Urothelium cell line (cell line): ENCODE measurements around the gene DICER1.
"Not testable (repeated sequence)": the region's sequence is repeated elsewhere in the genome, so short reads cannot be mapped to it uniquely, and the experiment has no call there.

Experiments
- DNase-seq: peaks from one replicate; pipeline ENCODE4 v3.0.0; 2011; ENCODE audit warnings: low spot score, mixed read lengths
- FAIRE-seq: peaks from 2 replicates; lab custom pipeline; 2011; peaks lifted over from hg19 to GRCh38; lab: Jason Lieb, UNC

DICER1 gene

DNA sequence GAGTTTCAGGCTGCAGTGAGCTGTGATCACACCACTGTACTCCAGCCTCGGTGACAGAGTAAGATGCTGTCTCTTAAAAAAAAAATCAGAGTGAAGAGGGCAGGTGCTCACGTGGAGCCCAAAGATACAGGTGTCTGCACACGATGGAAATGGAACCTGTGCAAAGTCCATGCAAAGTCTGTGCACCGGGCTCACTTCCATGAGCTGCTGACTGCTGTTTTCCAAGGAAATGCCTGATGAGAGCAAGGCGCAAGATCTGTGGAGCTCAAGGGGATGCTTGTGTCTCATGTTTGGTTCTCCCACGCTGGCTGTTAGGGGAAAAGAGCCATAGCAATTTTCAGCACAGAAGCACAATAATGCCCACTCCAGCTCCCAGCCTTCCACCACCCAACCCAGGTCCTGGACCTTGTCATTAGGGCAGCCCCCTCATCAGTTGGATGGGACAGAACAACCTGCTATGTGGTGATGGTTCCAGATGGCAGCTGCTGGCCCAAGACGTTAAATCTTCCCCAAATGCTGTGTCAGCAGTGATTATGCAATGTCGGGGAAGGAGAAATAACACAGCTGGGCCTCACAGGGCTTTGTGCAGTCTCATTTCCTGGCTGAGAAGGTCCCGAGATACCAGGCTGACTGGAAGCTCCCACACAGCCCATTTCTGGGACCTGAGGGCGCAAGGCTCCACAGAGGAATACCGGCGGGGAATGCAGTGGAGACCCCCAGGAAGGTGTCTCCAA is 27.9 kb upstream of the DICER1 start:
- no peak for DNase-seq
- no peak for FAIRE-seq

DNA sequence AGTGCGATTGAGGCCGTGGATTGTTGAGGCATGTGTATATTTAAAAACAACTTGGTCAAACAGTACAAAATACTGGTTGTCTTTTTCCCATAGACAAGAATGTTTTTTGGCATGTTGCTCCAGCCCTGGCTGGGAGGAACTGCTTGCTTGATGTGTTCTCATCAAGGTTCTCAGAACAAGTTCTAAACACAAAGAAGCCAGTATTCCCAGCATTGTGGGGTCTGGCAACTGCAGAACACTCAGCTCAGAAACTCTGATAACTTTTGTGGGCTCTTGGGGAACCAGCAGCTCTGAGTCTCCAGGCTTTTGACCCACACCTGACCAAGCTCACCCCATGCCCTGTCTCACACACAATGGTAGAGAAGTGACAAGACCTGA is 27.1 kb upstream of the DICER1 start:
- no peak for DNase-seq
- no peak for FAIRE-seq

DNA sequence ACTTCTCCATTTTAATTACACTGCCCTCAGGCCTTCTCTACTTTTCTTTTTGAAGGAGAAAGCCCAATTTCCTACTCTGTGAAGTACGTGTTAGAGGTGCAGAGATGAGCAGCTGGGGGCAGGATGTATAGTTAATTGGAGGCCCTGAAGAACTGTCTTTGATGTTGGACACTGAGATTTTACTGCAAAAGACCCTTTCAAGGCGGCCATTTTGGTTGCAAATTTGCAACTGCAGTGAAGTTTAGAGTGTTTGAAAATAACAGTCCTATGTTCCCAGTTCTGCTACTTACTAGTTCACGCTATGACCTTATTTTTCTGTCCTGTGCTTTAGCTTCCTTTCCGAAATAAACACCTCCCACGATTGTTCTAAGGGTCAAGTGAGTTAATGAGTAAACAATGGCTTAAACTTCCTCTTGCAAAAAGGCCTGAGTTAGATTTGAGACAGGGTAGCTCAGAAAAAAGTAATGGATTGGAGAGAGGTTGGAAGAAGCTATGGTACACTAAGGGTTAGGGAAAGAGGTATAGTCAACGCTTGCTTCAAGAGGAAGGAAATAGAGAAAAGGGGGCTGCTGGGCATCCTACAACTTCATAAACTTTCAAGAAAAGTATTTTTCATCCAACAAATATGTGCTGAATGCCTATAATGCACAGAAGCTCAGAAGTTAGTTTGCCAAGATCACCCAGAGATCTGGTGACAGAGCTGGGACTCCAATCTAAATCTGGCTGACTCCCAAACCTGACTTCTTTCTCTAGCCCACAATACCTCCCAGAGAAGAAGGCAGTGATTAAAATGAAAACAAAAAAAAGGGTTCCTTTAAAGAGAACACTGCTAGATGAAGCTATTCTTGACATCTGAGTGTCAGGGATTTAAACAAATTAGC is 26.4 kb upstream of the DICER1 start:
- FAIRE-seq = no peak
- DNase-seq = no peak

DNA sequence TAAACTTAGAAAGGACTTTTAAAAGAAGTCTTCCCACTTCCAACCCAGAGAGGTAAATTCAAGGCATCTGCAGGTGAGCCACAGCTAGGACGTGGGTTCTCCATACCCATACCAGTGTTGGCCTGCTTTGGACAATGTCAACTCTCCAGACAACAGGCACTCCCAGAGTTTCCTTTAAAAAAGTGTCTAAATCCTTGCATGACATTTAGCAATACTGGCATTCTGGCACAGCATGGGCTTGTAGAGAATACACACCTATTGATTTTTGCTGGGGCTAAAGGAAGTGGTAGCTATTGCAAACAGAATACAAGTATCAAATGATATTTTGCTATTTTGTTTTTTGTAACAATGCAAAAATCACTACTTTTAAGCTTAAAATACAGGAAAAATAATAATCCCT is 25.8 kb upstream of the DICER1 start:
- no peak for FAIRE-seq
- no peak for DNase-seq

DNA sequence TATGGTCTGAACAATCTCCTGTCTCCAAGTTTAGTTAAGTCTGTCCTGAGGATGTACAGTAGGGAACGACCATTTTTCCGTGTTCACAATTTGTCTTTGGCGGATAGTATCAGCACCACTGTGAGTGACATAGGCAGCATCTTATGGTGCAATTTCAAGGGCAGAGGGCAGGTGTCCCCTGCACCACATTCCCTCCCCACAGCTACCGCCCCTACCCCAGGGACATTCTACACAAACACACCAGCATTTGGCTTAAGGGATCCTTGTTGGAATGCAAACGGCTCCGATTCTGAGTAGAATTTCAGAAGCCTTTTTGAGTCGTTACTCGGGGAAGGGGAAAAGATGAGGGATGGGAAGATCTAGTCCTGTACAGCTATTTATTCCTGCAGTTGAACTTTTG is 25.1 kb upstream of the DICER1 start:
- FAIRE-seq (no peak), DNase-seq (no peak)

DNA sequence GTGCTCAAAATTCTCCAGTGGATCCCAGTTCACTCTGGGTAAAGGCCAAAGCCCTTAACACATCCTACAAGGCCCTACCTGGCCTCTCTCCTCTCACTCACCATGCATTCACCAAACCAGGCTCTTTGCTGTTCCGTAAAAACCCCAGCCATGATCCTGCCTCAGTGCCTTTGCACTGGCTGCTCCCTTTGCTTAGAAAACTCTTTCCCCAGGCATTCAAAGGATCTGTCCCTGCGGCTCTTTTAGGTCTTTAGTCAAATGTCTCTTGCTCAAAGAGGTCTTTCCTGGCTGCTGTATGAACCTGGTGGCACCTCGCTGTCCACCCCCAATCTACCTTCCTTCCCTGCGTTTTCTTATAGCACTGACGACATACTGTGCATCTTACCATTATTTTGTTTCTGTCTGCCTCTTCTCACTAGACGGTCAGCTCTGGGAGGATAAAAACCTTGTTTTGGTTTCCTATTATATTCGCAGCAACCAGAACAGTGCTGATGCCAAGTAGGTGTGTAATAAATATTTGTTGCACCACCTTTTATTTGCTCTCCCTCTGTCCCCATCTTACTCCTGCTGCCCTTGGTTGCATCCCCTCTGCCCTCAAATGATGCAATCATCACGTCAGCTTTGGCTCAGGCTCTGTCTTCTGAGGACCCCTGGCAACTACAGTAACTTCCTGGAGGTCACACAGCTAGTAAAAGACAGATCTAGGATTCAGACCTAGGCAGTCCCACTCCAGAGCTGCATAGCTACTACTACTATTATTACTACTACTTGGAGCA is 23.8 kb upstream of the DICER1 start:
- DNase-seq (no peak), FAIRE-seq (no peak)

DNA sequence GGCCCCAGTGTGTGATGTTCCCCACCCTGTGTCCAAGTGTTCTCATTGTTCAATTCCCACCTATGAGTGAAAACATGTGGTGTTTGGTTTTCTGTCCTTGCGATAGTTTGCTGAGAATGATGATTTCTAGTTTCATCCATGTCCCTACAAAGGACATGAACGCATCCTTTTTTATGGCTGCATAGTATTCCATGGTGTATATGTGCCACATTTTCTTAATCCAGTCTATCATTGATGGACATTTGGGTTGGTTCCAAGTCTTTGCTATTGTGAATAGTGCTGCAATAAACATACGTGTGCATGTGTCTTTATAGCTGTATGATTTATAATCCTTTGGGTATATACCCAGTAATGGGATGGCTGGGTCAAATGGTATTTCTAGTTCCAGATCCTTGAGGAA is 18.3 kb upstream of the DICER1 start:
- DNase-seq, FAIRE-seq: not testable (repeated sequence)

DNA sequence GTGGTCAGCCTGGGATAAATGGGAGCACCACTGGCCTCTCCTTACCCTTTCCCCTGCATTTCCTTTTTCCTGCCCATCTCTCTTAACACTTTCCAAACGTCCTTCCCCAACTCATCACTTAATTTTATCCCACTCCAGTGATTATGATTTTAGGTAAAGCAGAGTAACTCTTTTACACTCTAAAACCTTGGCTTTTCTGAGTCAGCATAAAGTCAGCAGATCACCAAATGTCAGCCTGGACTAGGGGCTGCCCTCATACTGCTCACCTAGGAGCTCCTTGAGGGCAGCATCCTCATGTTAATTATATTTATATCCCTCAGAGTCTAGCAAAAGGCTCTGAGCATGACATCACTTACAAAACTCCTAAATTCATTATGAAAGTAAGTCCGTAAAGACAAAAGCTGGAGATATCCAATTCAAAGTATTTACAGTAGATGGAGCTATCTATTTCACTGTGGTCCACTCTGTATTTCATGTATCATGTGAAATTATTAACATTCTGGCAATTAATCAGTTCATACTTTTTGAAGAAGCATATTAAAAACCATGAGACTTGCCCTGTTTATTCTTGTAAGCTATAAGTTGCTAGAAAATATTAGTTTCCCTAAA is 17.0 kb upstream of the DICER1 start:
- FAIRE-seq (no peak), DNase-seq (no peak)

DNA sequence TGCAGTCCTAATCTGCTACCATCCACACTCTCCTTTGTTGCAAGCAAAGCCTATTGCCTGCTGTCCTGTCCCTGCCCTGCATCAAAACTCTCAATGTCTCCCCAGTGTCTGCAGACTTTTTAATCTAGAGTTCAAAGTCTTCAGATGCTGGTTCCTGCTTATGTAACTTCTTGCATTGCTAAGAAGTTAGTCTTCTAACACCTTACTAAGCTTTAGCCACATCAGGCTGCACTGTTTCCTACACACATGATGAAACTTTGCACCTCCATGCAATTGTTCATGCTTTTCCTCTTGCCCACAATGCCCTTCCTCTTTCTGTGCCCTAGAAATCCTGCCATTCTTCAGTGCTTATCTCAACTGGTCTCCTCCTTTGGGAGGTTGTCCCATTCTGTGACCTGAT is 16.2 kb upstream of the DICER1 start:
- DNase-seq (no peak), FAIRE-seq (no peak)

DNA sequence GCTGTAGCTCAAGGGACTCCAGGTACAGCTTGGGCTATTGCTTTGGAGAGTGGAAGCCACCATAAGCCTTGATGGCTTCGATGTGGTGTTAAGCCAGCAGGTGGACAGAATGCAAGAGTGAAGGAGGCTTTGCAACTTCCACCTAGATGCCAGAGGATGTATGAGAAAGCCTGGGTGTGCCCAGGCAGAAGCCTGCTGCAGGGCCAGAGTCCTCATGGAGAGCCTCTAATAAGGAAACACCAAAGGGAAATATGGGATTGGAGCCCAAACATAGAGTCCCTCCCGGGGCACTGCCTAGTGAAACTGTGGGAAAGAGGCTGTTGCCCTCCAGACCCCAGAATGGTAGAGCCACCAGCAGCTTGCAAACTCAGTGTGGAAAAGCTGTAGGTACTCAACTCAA is 9.8 kb upstream of the DICER1 start:
- FAIRE-seq (no peak), DNase-seq (no peak)

DNA sequence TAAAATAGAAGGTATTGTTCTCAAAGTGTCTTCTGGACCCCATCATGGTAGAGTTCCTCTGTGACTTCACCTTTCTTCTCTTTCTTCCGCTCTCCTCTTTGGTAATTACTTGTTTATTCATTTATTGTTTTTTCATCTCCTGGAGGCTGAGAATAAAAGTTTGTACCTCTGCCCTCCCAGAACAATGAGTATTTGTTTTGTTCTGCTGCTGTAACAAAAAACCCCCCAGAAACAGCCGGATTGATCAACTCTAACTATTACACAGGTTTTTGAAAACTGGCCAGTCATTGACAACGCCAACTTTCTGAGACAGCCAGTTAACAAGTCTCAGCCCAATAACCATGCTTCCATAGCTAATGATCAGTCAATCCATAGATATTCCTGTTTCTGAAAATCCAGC is 8.2 kb upstream of the DICER1 start:
- DNase-seq (no peak), FAIRE-seq (no peak)

DNA sequence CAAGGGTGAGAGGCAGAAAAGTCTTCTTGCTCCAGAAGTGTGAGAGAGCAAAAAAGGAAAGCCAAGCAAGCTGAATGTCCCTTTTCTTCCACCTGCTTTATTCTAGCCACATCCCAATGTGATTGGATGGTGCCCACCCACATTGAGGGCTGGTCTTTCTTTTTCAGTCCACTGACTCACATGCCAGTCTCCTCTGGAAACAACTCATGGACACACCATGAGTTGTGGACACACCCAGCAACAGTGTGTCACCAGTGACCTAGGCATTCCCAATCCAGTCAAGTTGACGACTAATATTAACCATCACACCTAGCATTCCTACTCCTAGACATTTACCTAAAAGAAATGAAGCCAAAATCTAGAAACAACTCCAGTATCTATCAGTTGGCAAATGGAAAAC is 7.2 kb upstream of the DICER1 start:
- FAIRE-seq (no peak), DNase-seq (no peak)

DNA sequence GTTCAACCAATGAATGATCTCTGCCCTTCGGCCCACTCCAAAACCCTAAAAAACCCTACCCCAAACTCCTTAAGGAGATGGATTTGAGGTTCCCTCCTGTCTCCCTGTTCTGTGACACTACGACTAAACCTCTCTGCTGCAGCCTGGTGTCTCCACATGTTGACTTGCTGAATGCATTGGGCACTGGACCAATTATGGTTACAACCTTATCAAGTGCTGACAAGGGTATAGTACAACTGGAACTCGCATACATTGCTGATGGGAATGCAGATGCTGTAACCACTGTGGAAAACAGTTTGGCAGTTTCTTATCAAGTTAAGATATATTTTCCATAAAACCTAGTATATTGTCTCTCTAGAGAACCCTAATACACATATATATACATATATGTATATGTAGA is 6.3 kb upstream of the DICER1 start:
- FAIRE-seq = no peak
- DNase-seq = no peak

DNA sequence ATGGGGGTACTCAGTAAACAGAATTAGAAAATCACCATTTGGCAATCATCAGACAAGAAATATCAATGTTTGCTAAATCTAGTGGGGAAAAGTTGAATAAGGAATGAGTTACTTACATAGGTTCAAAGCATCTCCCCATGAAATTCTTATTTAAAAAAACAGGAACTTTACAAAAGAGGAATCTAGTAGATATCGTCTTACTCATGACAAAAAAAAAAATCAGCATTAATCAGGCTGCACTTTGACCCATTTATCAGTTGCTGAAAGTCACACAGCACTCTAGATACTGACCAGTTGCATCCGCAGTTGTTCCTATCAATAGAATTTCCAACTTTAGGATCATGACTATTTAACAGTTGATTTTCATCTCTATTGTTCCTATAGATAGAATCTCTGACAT is 5.8 kb upstream of the DICER1 start:
- no peak for DNase-seq
- no peak for FAIRE-seq

DNA sequence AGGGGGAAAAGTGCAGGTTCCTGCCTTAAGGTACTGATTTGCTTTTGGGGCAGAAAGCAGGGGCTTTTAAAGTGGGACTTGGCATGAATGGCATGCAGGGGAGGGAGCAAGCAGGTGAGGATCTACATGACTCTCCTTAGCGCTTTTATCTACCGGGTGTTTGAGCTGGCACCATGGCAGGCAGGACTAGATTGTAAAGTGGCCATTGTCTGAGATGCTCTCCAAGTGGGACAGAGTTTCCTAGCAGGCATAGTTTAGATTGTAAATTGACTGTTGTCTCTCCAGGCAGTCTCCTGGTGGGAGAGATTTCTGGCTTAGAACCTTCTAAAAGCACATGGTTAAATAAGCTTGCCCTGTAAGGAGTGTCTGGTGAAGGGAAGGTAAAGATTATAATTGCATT is 5.3 kb upstream of the DICER1 start:
- DNase-seq = no peak
- no peak for FAIRE-seq

DNA sequence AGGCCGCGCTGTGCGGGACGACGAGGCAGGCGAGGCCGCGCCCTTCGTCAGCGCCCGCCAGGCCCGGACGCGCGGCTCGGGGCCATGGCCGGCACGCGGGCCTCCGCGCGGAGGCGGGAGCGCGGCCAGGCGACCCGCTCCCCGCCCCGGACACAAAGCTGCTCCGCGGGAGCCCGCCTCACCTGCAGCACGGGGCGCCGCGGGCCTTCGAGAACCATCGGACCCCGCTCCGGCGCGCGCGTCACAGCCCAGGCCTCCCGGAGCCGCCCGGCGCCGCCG is 342 bp downstream of the DICER1 start:
- DNase-seq (no peak), FAIRE-seq (no peak)

DNA sequence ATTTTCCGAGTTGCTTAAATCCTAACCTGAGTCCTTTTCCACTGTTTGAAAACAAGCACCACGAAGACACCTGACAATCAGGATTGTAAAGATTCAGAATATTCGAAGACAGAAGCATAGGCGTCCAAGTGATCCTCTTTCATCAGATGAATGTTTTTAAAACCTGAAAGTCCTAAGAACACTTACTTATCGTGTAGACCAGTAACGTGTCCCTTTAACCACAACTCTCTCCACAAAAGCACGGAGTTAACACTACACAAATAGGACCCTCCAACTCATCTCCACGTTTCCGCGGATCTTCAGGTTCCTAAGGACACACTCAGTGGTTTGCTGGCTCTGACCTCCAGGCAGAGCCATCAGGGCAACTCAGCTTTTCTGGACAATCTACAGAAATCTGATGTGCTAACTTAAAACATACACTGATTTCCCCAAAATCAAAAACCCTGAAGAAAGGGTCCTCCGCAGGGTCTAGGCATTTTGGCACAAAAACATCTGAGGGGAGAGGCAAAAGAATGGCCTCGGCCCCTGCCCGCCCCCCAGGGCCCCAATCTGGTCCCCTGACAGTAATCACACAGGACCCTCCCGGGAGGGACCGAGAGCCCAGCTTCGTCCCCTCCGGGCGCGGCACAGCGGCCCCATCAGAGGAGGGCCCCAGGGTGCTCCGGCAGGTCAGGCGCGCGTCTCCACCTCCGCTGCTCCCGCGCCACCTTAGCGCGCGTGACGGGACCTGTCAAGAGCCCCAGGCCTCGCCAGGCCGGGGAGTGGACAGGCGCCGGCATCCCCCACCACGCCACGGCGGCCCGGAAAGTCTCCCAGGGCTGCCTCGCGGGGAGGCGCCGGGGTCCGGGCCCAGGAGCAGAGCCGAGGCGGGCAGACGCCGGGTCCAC is 925 bp downstream of the DICER1 start:
- FAIRE-seq (no peak), DNase-seq (peak; percentile 15)

DNA sequence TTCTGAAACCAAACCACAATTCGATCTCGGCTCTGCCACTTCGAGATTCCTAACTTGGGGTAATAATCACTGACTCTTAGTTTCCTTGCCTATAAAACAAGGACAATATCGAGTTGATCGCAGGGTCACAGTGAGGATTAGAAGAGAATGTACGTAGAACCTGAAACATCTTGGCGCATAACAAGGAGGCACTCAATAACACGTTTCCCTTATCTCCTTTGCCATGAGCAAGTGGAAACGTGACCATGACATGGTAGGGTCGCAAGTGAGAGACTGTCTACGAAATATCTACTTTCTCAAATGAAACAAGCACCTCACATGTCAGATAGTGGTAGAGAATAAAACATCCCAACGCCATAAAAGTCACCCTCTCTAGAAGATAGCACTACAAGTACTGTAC is 2.3 kb downstream of the DICER1 start:
- FAIRE-seq (no peak), DNase-seq (no peak)

DNA sequence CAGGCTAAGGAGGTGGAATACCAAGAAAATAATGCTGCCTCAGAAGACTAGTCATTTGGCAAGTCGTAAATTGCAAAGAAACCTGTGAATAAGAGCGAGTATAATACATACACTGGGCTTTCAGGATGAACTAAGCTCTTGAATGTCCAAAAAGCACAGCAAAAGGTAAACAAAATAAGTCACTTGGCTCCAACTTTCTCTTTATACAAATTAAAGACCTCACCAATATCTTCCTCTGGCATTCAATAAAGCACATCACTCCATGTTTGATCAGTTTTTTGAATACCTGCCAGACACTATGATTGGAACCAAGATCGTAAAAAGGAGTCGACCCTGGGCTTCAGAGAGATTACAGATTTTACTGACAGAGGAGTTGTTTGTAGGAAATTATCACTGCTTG is 3.5 kb downstream of the DICER1 start:
- FAIRE-seq = no peak
- no peak for DNase-seq

DNA sequence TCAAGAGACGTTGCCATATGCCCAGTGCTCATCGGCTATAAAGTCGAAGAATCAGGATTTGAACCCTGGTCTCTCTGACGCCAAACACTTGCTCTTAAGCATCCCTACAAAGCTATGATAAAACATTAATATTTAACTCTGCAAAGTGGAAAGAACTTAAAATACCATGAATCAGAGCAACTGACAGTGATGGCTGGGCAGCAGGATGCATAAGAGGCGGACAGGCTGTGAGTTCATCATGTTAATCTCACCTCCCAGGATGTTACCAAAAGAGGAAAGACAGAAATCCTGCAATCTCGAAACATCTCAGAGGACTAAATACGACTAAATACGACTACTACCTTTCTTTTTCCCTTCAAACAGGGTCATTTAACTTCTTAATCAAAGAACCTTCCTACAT is 5.8 kb downstream of the DICER1 start:
- FAIRE-seq = no peak
- no peak for DNase-seq

DNA sequence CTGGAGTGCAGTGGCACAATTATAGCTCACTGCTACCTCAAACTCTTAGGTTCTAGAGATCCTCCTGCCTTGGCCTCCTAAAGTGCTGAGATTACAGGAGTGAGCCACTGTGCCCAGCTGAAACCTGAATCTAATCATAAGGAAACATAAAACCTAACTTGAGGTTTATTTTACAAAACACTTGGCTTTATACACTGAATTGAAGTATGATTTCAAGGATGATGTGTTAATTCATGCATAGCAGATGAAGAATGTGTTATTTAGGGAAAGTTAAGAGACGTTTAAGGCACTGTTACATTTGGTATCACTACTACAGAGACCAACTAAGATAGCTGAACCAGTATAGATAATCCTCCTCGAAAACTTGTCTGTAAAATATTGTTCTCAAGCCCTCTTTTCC is 6.4 kb downstream of the DICER1 start:
- DNase-seq = no peak
- FAIRE-seq = no peak
